MCF 10A (cell line): ENCODE results near the gene LHX2. TPM values are rescaled to one million over a fixed set of nuclear protein-coding genes. Genes with fewer than 3 reads are reported as not detected.

ENCODE experiments used
- BruUV-seq: library from RNA; stranded (reverse); fragments of 400-500 nt; replicated peaks from 2 replicates; lab custom pipeline; 2021; lab: Mats Ljungman, UMichigan
- CTCF ChIA-PET: fragments of 300-600 bp; sonication (Branson Sonifier 250); formaldehyde crosslinking; extraction: SDS; loops from one replicate; lab custom pipeline; 2021; ENCODE audit warnings: antibody characterized with exemption, inconsistent platforms; lab: Yijun Ruan, JAX
- POLR2A ChIA-PET: fragments of 300-600, 350-650 bp; sonication (Branson Sonifier 250); formaldehyde crosslinking; extraction: SDS; loops from one replicate; lab custom pipeline; 2020; ENCODE audit warnings: antibody characterized with exemption, inconsistent platforms; lab: Yijun Ruan, JAX
- DNase-seq: peaks from one replicate; pipeline ENCODE4 v3.0.0-alpha.2; 2018; ENCODE audit not compliant: unreplicated experiment
- H3K27ac Mint-ChIP-seq: one replicate; pipeline ENCODE4 v1.8.0; 2022; ENCODE audit warnings: mild to moderate bottlenecking, low read depth, mixed read lengths; ENCODE audit not compliant: unreplicated experiment
- H3K27me3 Mint-ChIP-seq: one replicate; pipeline ENCODE4 v1.8.0; 2022; ENCODE audit warnings: mixed read lengths; ENCODE audit not compliant: insufficient read depth, unreplicated experiment
- H3K36me3 Mint-ChIP-seq: one replicate; pipeline ENCODE4 v1.8.0; 2022; ENCODE audit warnings: mild to moderate bottlenecking, moderate library complexity, mixed read lengths; ENCODE audit not compliant: insufficient read depth, unreplicated experiment
- H3K4me1 Mint-ChIP-seq: one replicate; pipeline ENCODE4 v1.8.0; 2022; ENCODE audit warnings: mixed read lengths; ENCODE audit not compliant: insufficient read depth, unreplicated experiment
- H3K4me3 Mint-ChIP-seq: one replicate; pipeline ENCODE4 v1.8.0; 2022; ENCODE audit warnings: mild to moderate bottlenecking, moderate library complexity, mixed read lengths; ENCODE audit not compliant: unreplicated experiment
- H3K9me3 Mint-ChIP-seq: one replicate; pipeline ENCODE4 v1.8.0; 2022; ENCODE audit warnings: mixed read lengths; ENCODE audit not compliant: unreplicated experiment
- intact Hi-C: fragments of 100-400 bp; cut with micrococcal nuclease; formaldehyde crosslinking; loops from 2 replicates; pipeline ENCODE4 v1.14.1; 2022
- total RNA-seq: library from RNA; stranded (reverse); gene quantifications from 2 replicates; pipeline ENCODE4 v1.2.3, GENCODE V29; 2022
- TF ChIP-seq, protein P1 (sequence below): fragments of 200-600 bp; IDR thresholded peaks from one replicate; pipeline ENCODE4 v1.8.0; 2022; ENCODE audit warnings: antibody characterized with exemption, mild to moderate bottlenecking; ENCODE audit not compliant: unreplicated experiment

LHX2 gene
- total RNA-seq, 1 experiment from 2014 or later = 0.63 TPM

DNA sequence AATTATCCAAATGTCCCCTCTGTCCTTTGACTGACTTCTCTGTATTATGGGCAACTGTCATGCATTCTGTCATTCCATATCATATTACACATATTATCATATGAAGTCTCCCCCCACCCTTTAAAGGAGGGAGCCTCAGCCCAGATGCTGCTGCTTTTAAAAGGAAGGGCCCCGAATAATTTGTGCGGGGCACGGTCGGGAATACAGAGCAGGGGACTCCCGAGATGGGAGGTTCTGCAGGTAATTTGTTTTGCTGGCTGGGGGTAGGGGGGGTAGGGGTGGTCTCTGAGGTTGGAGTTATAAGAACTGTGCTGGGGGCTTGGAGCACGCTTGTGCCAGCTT, 10.1 kb upstream of the LHX2 start:
- no peak for DNase-seq
- H3K4me1 Mint-ChIP-seq = peaks cover 24% of the 10 kb centered on the region
- peaks cover 100% of the 10 kb centered on the region for H3K27me3 Mint-ChIP-seq
- no peaks in the 10 kb centered on the region for H3K9me3 Mint-ChIP-seq
- TF ChIP-seq, protein P1, sequence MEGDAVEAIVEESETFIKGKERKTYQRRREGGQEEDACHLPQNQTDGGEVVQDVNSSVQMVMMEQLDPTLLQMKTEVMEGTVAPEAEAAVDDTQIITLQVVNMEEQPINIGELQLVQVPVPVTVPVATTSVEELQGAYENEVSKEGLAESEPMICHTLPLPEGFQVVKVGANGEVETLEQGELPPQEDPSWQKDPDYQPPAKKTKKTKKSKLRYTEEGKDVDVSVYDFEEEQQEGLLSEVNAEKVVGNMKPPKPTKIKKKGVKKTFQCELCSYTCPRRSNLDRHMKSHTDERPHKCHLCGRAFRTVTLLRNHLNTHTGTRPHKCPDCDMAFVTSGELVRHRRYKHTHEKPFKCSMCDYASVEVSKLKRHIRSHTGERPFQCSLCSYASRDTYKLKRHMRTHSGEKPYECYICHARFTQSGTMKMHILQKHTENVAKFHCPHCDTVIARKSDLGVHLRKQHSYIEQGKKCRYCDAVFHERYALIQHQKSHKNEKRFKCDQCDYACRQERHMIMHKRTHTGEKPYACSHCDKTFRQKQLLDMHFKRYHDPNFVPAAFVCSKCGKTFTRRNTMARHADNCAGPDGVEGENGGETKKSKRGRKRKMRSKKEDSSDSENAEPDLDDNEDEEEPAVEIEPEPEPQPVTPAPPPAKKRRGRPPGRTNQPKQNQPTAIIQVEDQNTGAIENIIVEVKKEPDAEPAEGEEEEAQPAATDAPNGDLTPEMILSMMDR = no peak
- CTCF ChIA-PET = no interaction called here
- no TSS peak for BruUV-seq
- H3K27ac Mint-ChIP-seq = no peak overlapping the region
- H3K36me3 Mint-ChIP-seq = no peaks in the 10 kb centered on the region
- H3K4me3 Mint-ChIP-seq = no peak overlapping the region
- intact Hi-C loops = no loop called here
- POLR2A ChIA-PET = interaction anchor here (1.1 kb wide), 1 partner anchor 68 kb away, joined by 3 read pairs; no protein-coding TSS in a partner anchor

DNA sequence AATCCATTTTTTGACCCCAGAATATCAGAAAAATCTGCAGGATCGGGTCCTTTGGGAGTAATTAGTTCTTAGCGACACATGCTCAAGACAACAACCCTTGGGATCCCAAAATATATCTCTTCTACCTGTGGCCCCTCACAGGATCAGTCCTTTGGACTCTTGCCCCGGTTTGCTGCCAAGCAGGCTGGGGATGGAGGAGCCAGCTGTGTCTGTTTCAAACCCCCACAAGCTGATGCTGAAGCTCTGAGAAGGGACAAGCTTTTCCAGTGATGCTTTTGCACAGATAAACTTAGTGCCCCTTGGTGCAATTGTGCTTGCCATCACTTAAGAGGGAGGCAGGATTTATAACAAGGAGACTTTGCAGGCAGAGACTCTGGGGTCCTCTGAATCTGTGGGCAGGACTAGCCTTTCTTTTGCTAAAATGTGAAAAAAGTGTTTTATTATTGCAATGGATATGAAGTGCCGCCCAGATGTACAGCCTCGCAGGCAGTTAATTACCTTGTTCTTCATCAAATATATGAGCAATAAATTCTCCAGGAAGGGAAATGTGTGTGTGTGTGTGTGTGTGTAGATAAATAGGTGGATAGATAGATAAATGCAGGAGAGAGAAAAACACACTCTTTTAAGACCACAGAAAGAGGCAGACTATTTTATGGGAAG, 9.6 kb upstream of the LHX2 start:
- Mint-ChIP-seq H3K27me3 (peaks cover 100% of the 10 kb centered on the region), H3K9me3 (no peaks in the 10 kb centered on the region), H3K4me3 (no peak overlapping the region), H3K36me3 (no peaks in the 10 kb centered on the region), H3K4me1 (peaks cover 24% of the 10 kb centered on the region), H3K27ac (no peak overlapping the region)
- TF ChIP-seq, protein P1 = no peak
- no TSS peak for BruUV-seq
- ChIA-PET CTCF (no interaction called here), POLR2A (interaction anchor here (1.1 kb wide), 1 partner anchor 69 kb away, joined by 3 read pairs; no protein-coding TSS in a partner anchor)
- intact Hi-C loops = no loop called here
- DNase-seq = no peak

DNA sequence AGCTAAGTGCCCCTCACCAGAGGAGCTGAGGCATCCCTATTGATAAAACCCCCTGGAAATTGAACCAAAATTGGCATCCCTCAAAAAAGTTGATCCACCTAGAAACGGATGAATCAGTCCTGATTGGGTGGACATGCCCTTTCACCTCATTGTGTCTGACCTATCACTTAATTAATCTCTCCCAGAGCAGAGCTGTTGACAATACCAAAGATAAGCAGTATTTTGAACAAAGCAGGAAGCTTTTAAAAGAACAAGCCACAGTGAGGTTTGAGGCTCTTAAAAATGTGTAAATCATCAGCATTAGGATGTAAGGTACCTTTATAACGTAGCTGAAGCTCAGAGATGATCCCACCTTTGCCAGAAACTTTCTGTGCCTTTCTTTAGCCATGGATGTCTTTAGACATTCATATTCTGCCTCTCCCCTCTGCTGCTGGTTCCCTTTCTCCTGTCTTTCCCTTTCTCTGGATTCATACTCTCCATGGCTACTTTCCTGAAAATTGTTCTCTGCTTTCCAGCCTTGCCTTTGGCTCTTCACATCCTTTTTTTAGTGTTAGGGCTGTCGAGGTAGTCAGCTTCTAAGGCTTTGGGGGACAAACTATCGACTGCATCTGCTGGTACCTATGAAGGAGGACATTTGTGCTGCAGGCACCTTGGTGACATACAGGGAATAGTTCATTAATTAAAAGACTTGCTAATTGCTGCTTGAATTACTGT, 7.8 kb upstream of the LHX2 start:
- Mint-ChIP-seq H3K27me3 (peaks cover 99% of the 10 kb centered on the region), H3K9me3 (no peaks in the 10 kb centered on the region), H3K36me3 (no peaks in the 10 kb centered on the region), H3K27ac (no peak overlapping the region), H3K4me3 (no peak overlapping the region), H3K4me1 (peaks cover 20% of the 10 kb centered on the region)
- TF ChIP-seq, protein P1 = no peak
- CTCF ChIA-PET = interaction anchor here (0.6 kb wide), 1 partner anchor 1155 kb away, joined by 3 read pairs; no protein-coding TSS in a partner anchor
- no TSS peak for BruUV-seq
- DNase-seq = no peak
- POLR2A ChIA-PET = no interaction called here
- intact Hi-C loops = no loop called here

DNA sequence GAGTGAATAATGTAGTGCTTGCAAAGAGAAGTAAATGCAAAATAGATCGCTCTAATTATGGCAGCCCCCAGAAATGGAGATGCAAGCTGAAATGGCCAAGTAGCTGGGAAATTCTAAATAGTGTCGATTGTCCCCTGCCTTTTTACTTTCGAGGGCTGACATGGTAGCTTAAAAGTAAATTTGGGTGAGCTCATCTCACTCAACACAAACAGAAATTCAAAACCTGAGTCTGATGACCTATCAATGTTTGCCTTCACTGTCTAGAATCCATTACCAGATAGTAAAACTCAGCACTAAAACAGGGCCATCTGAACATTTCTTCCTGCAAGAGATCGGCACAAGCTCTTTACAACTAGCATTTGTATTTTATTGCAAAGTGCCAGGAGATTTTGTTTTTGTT, 7.0 kb upstream of the LHX2 start:
- no peaks in the 10 kb centered on the region for H3K36me3 Mint-ChIP-seq
- no peak for DNase-seq
- TF ChIP-seq, protein P1 = no peak
- ChIA-PET CTCF (no interaction called here), POLR2A (no interaction called here)
- no TSS peak for BruUV-seq
- no peak overlapping the region for H3K27ac Mint-ChIP-seq
- H3K4me1 Mint-ChIP-seq = peaks cover 12% of the 10 kb centered on the region
- H3K9me3 Mint-ChIP-seq = no peaks in the 10 kb centered on the region
- no peak overlapping the region for H3K4me3 Mint-ChIP-seq
- H3K27me3 Mint-ChIP-seq = peaks cover 98% of the 10 kb centered on the region
- intact Hi-C loops = no loop called here
